HK-2 (cell line): ENCODE results near the gene KIF23.

Source experiments
- DNase-seq: peaks from one replicate; pipeline ENCODE4 v3.0.0-alpha.2; 2018; ENCODE audit not compliant: unreplicated experiment

Gene KIF23

DNA sequence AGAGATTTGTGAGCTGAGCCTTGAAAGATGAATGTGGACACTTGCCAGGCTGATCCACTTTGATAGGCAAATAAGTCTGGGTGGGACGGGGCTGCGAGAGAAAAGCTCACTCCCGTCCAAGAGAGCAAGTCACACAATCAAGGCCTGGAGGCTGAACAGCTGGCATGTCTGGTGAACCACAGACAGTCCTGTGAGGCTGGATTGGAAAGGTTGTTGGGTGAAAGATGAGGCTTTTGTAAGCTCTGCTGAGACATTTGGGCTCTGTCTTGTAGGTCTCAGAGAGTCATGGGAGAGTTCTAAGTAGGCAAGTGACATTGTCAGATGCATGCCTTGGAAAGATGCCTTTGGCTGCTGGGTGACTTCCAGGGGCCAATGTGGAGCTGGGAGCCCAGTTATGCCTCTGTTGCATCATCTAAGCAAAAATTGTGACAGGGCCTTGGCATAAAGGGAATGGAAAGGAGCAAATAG lies 76.9 kb downstream of the KIF23 start:
- no peak for DNase-seq

DNA sequence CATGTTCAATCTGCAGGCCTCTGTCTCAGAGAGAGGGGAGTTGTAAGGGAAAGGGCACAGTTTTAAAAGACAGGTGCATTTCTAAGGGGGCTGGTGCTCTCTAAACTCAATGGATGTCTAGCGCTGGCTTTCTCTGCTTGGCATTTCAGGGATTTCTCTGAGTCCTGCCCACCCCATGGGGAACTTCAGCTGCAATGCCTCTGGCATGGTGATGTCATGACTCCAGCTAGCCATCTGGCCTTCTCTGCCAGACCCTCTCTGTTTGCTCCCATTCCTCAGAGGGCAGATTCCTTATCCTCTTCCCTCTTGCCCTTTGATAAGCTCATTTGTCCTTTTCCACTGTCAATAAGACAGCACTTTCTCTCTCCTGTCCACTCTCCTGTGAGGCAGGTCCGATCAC lies 79.3 kb downstream of the KIF23 start:
- DNase-seq, result no peak

DNA sequence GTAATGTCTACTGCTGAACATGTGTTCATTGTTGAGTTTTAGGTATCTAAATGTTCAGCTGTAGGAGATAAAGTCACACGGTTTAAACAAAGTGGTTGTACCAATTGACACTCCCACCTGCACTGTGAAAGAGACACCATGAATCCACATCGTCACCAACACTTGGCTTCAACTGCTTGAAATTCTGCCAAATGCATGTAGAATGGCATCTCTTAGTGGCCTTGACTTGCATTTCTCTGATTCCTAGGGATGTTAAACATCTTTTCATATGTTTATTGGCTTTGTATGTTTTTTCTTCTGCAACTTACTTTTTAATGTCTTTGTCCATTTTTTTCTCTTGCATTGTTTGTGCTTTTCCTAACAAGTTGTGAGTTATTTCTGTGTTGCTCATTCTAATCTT lies 81.9 kb downstream of the KIF23 start:
- DNase-seq, result no peak

DNA sequence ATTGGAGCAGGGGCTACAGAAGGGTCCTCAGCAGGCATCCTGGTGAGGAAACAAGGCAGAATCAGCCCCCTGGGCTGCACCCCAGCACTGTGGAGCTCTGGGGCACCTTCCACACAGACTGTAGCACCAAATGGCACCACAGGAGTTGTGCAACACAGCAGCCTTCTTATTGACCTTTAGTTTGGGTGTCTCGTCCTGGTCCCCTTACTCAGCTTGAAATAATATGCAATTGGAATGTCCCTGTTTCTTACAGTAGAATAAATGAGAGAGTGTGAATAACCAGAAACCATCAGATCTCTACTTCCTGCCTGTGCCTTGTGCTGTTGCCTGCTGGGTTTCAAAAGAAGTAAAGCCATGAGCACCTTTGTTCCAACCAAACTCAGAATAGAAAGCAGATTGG lies 82.9 kb downstream of the KIF23 start:
- DNase-seq, result no peak

DNA sequence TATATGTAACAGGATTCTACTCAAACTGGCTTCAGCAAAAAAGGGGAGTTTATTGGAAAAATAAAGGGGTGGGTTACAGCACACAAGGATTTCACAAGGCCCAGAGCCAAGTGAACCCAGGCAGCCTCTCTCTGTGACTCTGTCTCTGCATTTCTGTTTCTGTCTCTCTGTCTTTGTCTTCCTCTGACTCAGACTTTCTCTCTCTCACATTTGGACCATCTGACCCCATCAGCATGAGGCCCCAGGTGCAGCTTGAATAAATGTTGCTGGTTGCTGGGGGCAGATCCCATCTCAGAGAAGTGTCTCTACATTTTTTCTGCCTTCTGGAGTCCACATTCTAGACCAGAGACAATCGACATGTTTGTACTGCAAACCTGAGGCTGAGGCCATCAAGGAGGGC lies 83.5 kb downstream of the KIF23 start:
- DNase-seq, result no peak
